Measurements from ENCODE around the gene TPP2. TPM values are rescaled to one million over a fixed set of nuclear protein-coding genes. Genes with fewer than 3 reads are reported as not detected.

Gene TPP2
- total and polyA plus RNA-seq, 4 donors = 14.0 to 55.6 (median 22.4) TPM

GRCh38 chr13:102679449-102680132, 82.8 kb downstream of the TPP2 start (continued):
- no peak for TF ChIP-seq ZBTB33 (IDR thresholded peaks at IDR 0.05)
- no peak for TF ChIP-seq FOXA2 (IDR thresholded peaks at IDR 0.05)
- TF ChIP-seq HNF4A (conservative IDR thresholded peaks at IDR 0.05) = no peak
- TF ChIP-seq RAD21 (IDR thresholded peaks at IDR 0.05) = no peak

GRCh38 chr13:102680133-102680717, 83.4 kb downstream of the TPP2 start:
- H3K36me3 ChIP-seq (ENCODE audit: control insufficient read depth in 4 of 4, insufficient read depth in 3 of 4, low read depth in 1 of 4, low read length in 3 of 4) = peaks cover 0 to 37% (median 26%) of the 10 kb centered on the region in 4 donors
- TF ChIP-seq CTCF (IDR thresholded peaks at IDR 0.05; ENCODE audit: low read depth, low read length, missing input control) = no peak
- no peak for TF ChIP-seq NR2F2 (IDR thresholded peaks at IDR 0.05)
- TF ChIP-seq SP1 (IDR thresholded peaks at IDR 0.05) = no peak
- no peak for TF ChIP-seq YY1 (IDR thresholded peaks at IDR 0.05)
- no peak for TF ChIP-seq HNF4A (conservative IDR thresholded peaks at IDR 0.05)
- TF ChIP-seq MAX (IDR thresholded peaks at IDR 0.05) = no peak
- TF ChIP-seq ATF3 (IDR thresholded peaks at IDR 0.05) = no peak
- H3K4me1 ChIP-seq (ENCODE audit: control insufficient read depth in 4 of 4, insufficient read depth in 4 of 4, low read length in 3 of 4) = peaks cover 0 to 5% (median 0%) of the 10 kb centered on the region in 4 donors
- WGBS = 85% methylated on average over 4 of the region's 4 CpGs
- no peak overlapping the region for H3K27ac ChIP-seq (ENCODE audit: low read depth in 1 of 2, low read length in 2 of 2)
- no peaks in the 10 kb centered on the region for H3K9me3 ChIP-seq (ENCODE audit: control insufficient read depth in 4 of 4, low read length in 3 of 4)
- no peak overlapping the region for H3K9ac ChIP-seq (ENCODE audit: low read depth in 1 of 2, low read length in 2 of 2)
- H3K4me3 ChIP-seq (ENCODE audit: low read depth in 1 of 3, low read length in 3 of 3) = no peak overlapping the region
- no peaks in the 10 kb centered on the region for H3K27me3 ChIP-seq (ENCODE audit: control insufficient read depth in 4 of 4, insufficient read depth in 4 of 4, low read length in 3 of 4)
- DNase-seq (ENCODE audit: low spot score) = no peak

- Histone ChIP-seq H3K4me3 (ENCODE audit: low read depth in 1 of 3, low read length in 3 of 3) (no peak overlapping the region), H3K27me3 (ENCODE audit: control insufficient read depth in 4 of 4, insufficient read depth in 4 of 4, low read length in 3 of 4) (no peaks in the 10 kb centered on the region), H3K9ac (ENCODE audit: low read depth in 1 of 2, low read length in 2 of 2) (no peak overlapping the region), H3K36me3 (ENCODE audit: control insufficient read depth in 4 of 4, insufficient read depth in 3 of 4, low read depth in 1 of 4, low read length in 3 of 4) (peaks cover 0 to 29% (median 21%) of the 10 kb centered on the region in 4 donors), H3K4me1 (ENCODE audit: control insufficient read depth in 4 of 4, insufficient read depth in 4 of 4, low read length in 3 of 4) (peaks cover 0 to 5% (median 0%) of the 10 kb centered on the region in 4 donors), H3K9me3 (ENCODE audit: control insufficient read depth in 4 of 4, low read length in 3 of 4) (no peaks in the 10 kb centered on the region), H3K27ac (ENCODE audit: low read depth in 1 of 2, low read length in 2 of 2) (no peak overlapping the region)
- DNase-seq (ENCODE audit: low spot score) = no peak
- 72% methylated on average over 5 of the region's 5 CpGs for WGBS
- TF ChIP-seq YY1 (IDR thresholded peaks at IDR 0.05) = no peak
- no peak for TF ChIP-seq HNF4A (conservative IDR thresholded peaks at IDR 0.05)
- no peak for TF ChIP-seq EGR1 (IDR thresholded peaks at IDR 0.05; ENCODE audit: low read depth in 2 of 2)
- TF ChIP-seq HNF4G (IDR thresholded peaks at IDR 0.05) = no peak
- TF ChIP-seq RAD21 (IDR thresholded peaks at IDR 0.05) = no peak
- TF ChIP-seq NR2F2 (IDR thresholded peaks at IDR 0.05) = no peak
- no peak for TF ChIP-seq GABPA (IDR thresholded peaks at IDR 0.05 in 1 of 2, conservative IDR thresholded peaks at IDR 0.05 in 1 of 2)
- TF ChIP-seq SP1 (IDR thresholded peaks at IDR 0.05) = no peak
- TF ChIP-seq REST (IDR thresholded peaks at IDR 0.05) = no peak
- no peak for TF ChIP-seq FOXA1 (IDR thresholded peaks at IDR 0.05)
- TF ChIP-seq TAF1 (conservative IDR thresholded peaks at IDR 0.05) = no peak
- TF ChIP-seq MAX (IDR thresholded peaks at IDR 0.05) = no peak
- no peak for TF ChIP-seq JUND (IDR thresholded peaks at IDR 0.05)
- no peak for TF ChIP-seq ATF3 (IDR thresholded peaks at IDR 0.05)
- no peak for TF ChIP-seq FOXA2 (IDR thresholded peaks at IDR 0.05)
- no peak for TF ChIP-seq RXRA (IDR thresholded peaks at IDR 0.05)
These were observed 84.3 kb downstream of the TPP2 start for GRCh38 chr13:102680842-102681740.

Measured in liver (tissue), 9 donors.